GM19238 (cell line): ENCODE results near the gene NOX4.

ENCODE experiments used
- DNase-seq: peaks from one replicate; pipeline ENCODE4 v3.0.0; 2011; ENCODE audit warnings: low spot score; ENCODE audit not compliant: insufficient read length

NOX4 gene

GRCh38 chr11:89490981-89491690, at the start of gene NOX4:
TSS of gene NOX4 (minus strand) at chr11:89491375. CDS start at chr11:89491246, 129 bp downstream.
- no peak for DNase-seq

GRCh38 chr11:89540826-89541225, 49.7 kb upstream of the NOX4 start:
- no peak for DNase-seq

- no peak for DNase-seq
Measured at GRCh38 chr11:89537936-89538335, 46.8 kb upstream of the NOX4 start.

- DNase-seq = no peak
Measured at GRCh38 chr11:89536926-89537325, 45.8 kb upstream of the NOX4 start.

GRCh38 chr11:89535221-89535620, 44.0 kb upstream of the NOX4 start:
- no peak for DNase-seq

GRCh38 chr11:89529626-89530380, 38.6 kb upstream of the NOX4 start:
- DNase-seq = no peak

- no peak for DNase-seq
Measured at GRCh38 chr11:89521792-89522191, 30.6 kb upstream of the NOX4 start.

- no peak for DNase-seq
Measured at GRCh38 chr11:89521294-89521693, 30.1 kb upstream of the NOX4 start.

GRCh38 chr11:89516496-89516895, 25.3 kb upstream of the NOX4 start:
- no peak for DNase-seq

GRCh38 chr11:89508544-89508943, 17.4 kb upstream of the NOX4 start:
- no peak for DNase-seq

- no peak for DNase-seq
Measured at GRCh38 chr11:89504270-89504669, 13.1 kb upstream of the NOX4 start.

GRCh38 chr11:89503422-89503821, 12.2 kb upstream of the NOX4 start:
- no peak for DNase-seq

- no peak for DNase-seq
Measured at GRCh38 chr11:89502301-89502700, 11.1 kb upstream of the NOX4 start.

GRCh38 chr11:89500336-89500735, 9.2 kb upstream of the NOX4 start:
- no peak for DNase-seq

- no peak for DNase-seq
Measured at GRCh38 chr11:89498845-89499448, 7.8 kb upstream of the NOX4 start.

GRCh38 chr11:89495951-89496350, 4.8 kb upstream of the NOX4 start:
- no peak for DNase-seq

- no peak for DNase-seq
Measured at GRCh38 chr11:89493431-89493830, 2.3 kb upstream of the NOX4 start.

GRCh38 chr11:89490602-89490980, 584 bp downstream of the NOX4 start:
- DNase-seq = no peak

- no peak for DNase-seq
Measured at GRCh38 chr11:89489930-89490329, 1.2 kb downstream of the NOX4 start.

- no peak for DNase-seq
Measured at GRCh38 chr11:89487016-89487415, 4.2 kb downstream of the NOX4 start.

GRCh38 chr11:89484896-89485295, 6.3 kb downstream of the NOX4 start:
- DNase-seq = no peak

GRCh38 chr11:89477175-89477574, 14.0 kb downstream of the NOX4 start:
- no peak for DNase-seq
